Gastrocnemius medialis (tissue), 4 donors: ENCODE results near the gene HMG20A. TPM values are rescaled to one million over a fixed set of nuclear protein-coding genes. Genes with fewer than 3 reads are reported as not detected.
A peak's percentile ranks its signal among the peaks of the same experiment; 100 is the strongest.

Experiments used
- ATAC-seq, 2 donors: fragments of 150-250 bp; one replicate each; pipeline ENCODE4 v1.9.1; 2016
- DNase-seq, 2 donors: peaks; one replicate each; pipeline ENCODE4 v3.0.0-alpha.2; 2019
- H3K27ac ChIP-seq, 4 donors: fragments of 200-600 bp; sonication (generic); 1 replicate in 1 of 4; 2 replicates in 3 of 4; pipeline ENCODE4 v1.5.1; 2016 to 2018; ENCODE audit warnings: mild to moderate bottlenecking in 2 of 4, moderate library complexity in 1 of 4
- H3K27me3 ChIP-seq, 3 donors: fragments of 200-600 bp; sonication (generic) in 2 of 3; 1 replicate in 1 of 3; 2 replicates in 2 of 3; pipeline versions ENCODE4 v1.5.1 to v1.6.0; 2016 to 2019; ENCODE audit warnings: mild to moderate bottlenecking in 1 of 3, moderate library complexity in 1 of 3
- H3K36me3 ChIP-seq, 2 donors: fragments of 200-600 bp; sonication (generic) in 1 of 2; one replicate each; pipeline ENCODE4 v1.5.1; 2017 to 2018
- H3K4me1 ChIP-seq, 2 donors: fragments of 200-600 bp; sonication (generic) in 1 of 2; one replicate each; pipeline ENCODE4 v1.5.1; 2016 to 2017; ENCODE audit warnings: mild to moderate bottlenecking in 2 of 2
- H3K4me3 ChIP-seq, 4 donors: fragments of 200-600 bp; sonication (generic) in 3 of 4; 1 replicate in 1 of 4; 2 replicates in 3 of 4; pipeline ENCODE4 v1.5.1; 2016 to 2019; ENCODE audit warnings: mild to moderate bottlenecking in 2 of 4
- H3K9me3 ChIP-seq, 3 donors: fragments of 200-600 bp; sonication (generic) in 2 of 3; 1 replicate in 1 of 3; 2 replicates in 2 of 3; pipeline ENCODE4 v1.5.1; 2016 to 2019
- CTCF ChIP-seq, 5 experiments: fragments of 450-650 bp in 3 of 5; fragments of 200-600 bp in 2 of 5; sonication (generic) in 2 of 5; IDR thresholded peaks in 4 of 5; conservative IDR thresholded peaks in 1 of 5; 1 replicate in 4 of 5; 2 replicates in 1 of 5; pipeline ENCODE4 v1.5.1; 2016 to 2019; ENCODE audit warnings: antibody characterized with exemption in 5 of 5, mild to moderate bottlenecking in 3 of 5, moderate library complexity in 3 of 5
- POLR2A ChIP-seq, 2 donors: fragments of 450-650 bp; IDR thresholded peaks; one replicate each; pipeline ENCODE4 v1.6.1; 2017; ENCODE audit warnings: antibody characterized with exemption in 2 of 2, mild to moderate bottlenecking in 2 of 2, moderate library complexity in 2 of 2
- in situ Hi-C, 4 donors: fragments of 200-750 bp; cut with MboI; loops; one replicate each; pipeline versions ENCODE4 v1.15.0 to v1.8.0; 2017; ENCODE audit warnings: low sequenced_read_pairs in 4 of 4
- intact Hi-C: fragments of 100-400 bp; cut with DNase I; formaldehyde crosslinking; loops from one replicate; pipeline ENCODE4 v1.15.1; 2023; ENCODE audit warnings: low total_unique reads
- total RNA-seq, 4 donors: library from RNA; depleted of rRNA; stranded (reverse); fragments of >200 nt; gene quantifications; one replicate each; pipeline versions ENCODE4 v1.1.0 to v1.2.3, GENCODE V29; 2016

HMG20A gene
- total RNA-seq, 4 donors from 2014 or later, result 17.7 to 39.6 (median 29.9) TPM

- no peak for TF ChIP-seq POLR2A (IDR thresholded peaks at IDR 0.05)
- TF ChIP-seq CTCF (IDR thresholded peaks at IDR 0.05 in 4 of 5, conservative IDR thresholded peaks at IDR 0.05 in 1 of 5), result no peak
- Histone ChIP-seq H3K9me3 (no peaks in the 10 kb centered on the region), H3K36me3 (no peaks in the 10 kb centered on the region), H3K27ac (no peak overlapping the region), H3K27me3 (no peaks in the 10 kb centered on the region), H3K4me3 (no peak overlapping the region), H3K4me1 (peaks cover 47 to 56% of the 10 kb centered on the region in 2 donors)
- in situ Hi-C loops, result no loop called here
- no peak for DNase-seq
- intact Hi-C loops, result no loop called here
- ATAC-seq, result no peak
Observed at GRCh38 chr15:77503764-77504163, 83.1 kb downstream of the HMG20A start.

GRCh38 chr15:77504306-77504705 is 83.6 kb downstream of the HMG20A start:
- TF ChIP-seq POLR2A (IDR thresholded peaks at IDR 0.05) (no peak), CTCF (IDR thresholded peaks at IDR 0.05 in 4 of 5, conservative IDR thresholded peaks at IDR 0.05 in 1 of 5) (no peak)
- H3K27me3 ChIP-seq, result no peaks in the 10 kb centered on the region
- H3K36me3 ChIP-seq, result no peaks in the 10 kb centered on the region
- H3K9me3 ChIP-seq, result no peaks in the 10 kb centered on the region
- in situ Hi-C loops, result no loop called here
- H3K27ac ChIP-seq, result peak overlapping the region in 1 of 4 donors; percentile 8
- peaks cover 51 to 56% of the 10 kb centered on the region in 2 donors for H3K4me1 ChIP-seq
- intact Hi-C loops, result no loop called here
- ATAC-seq, result peak; percentile 30 to 58
- DNase-seq, result peak; percentile 57 to 80
- no peak overlapping the region for H3K4me3 ChIP-seq

GRCh38 chr15:77504871-77505270 is 84.2 kb downstream of the HMG20A start:
- intact Hi-C loops, result no loop called here
- Histone ChIP-seq H3K27ac (peak overlapping the region in 1 of 4 donors; percentile 8), H3K27me3 (no peaks in the 10 kb centered on the region), H3K9me3 (no peaks in the 10 kb centered on the region), H3K4me3 (no peak overlapping the region), H3K36me3 (no peaks in the 10 kb centered on the region), H3K4me1 (peaks cover 54 to 59% of the 10 kb centered on the region in 2 donors)
- TF ChIP-seq POLR2A (IDR thresholded peaks at IDR 0.05), result no peak
- TF ChIP-seq CTCF (IDR thresholded peaks at IDR 0.05 in 4 of 5, conservative IDR thresholded peaks at IDR 0.05 in 1 of 5), result no peak
- no peak for DNase-seq
- ATAC-seq, result no peak
- in situ Hi-C loops, result no loop called here

GRCh38 chr15:77505556-77505955 is 84.9 kb downstream of the HMG20A start:
- no peak for ATAC-seq
- TF ChIP-seq CTCF (IDR thresholded peaks at IDR 0.05 in 4 of 5, conservative IDR thresholded peaks at IDR 0.05 in 1 of 5), result no peak
- TF ChIP-seq POLR2A (IDR thresholded peaks at IDR 0.05), result no peak
- no peak for DNase-seq
- no peaks in the 10 kb centered on the region for H3K36me3 ChIP-seq
- peaks cover 61 to 65% of the 10 kb centered on the region in 2 donors for H3K4me1 ChIP-seq
- no peak overlapping the region for H3K4me3 ChIP-seq
- H3K9me3 ChIP-seq, result no peaks in the 10 kb centered on the region
- intact Hi-C loops, result no loop called here
- no peak overlapping the region for H3K27ac ChIP-seq
- H3K27me3 ChIP-seq, result no peaks in the 10 kb centered on the region
- in situ Hi-C loops, result no loop called here
